NB4 (cell line): ENCODE data around the gene RPP21.

Experiments used
- DNase-seq: peaks from one replicate; pipeline ENCODE4 v3.0.0; 2010; ENCODE audit warnings: low read depth
- H3K4me3 ChIP-seq: one replicate; pipeline ENCODE4 v1.5.1; 2011; ENCODE audit warnings: mild to moderate bottlenecking, low read depth, low read length, moderate library complexity
- CTCF ChIP-seq: IDR thresholded peaks from one replicate; pipeline ENCODE4 v1.5.1; 2012; ENCODE audit warnings: low read depth, low read length
- MAX ChIP-seq: IDR thresholded peaks from 2 replicates; pipeline ENCODE4 v1.6.1; 2011; ENCODE audit warnings: low read depth, low read length
- MYC ChIP-seq: IDR thresholded peaks from 2 replicates; pipeline ENCODE4 v1.6.1; 2011; ENCODE audit warnings: low read depth, low read length
- POLR2A ChIP-seq: IDR thresholded peaks from 2 replicates; pipeline ENCODE4 v1.6.1; 2011; ENCODE audit warnings: mild to moderate bottlenecking; ENCODE audit not compliant: insufficient read length; ENCODE audit errors: extremely low read depth

RPP21 gene

GRCh38 chr6:30312266-30312665 is 32.7 kb upstream of the RPP21 start:
- H3K4me3 ChIP-seq, result no peak overlapping the region
- TF ChIP-seq POLR2A (no peak), MYC (no peak), MAX (no peak), CTCF (no peak)
- DNase-seq, result no peak

- H3K4me3 ChIP-seq, result no peak overlapping the region
- TF ChIP-seq MYC (no peak), POLR2A (no peak), MAX (no peak), CTCF (no peak)
- DNase-seq, result no peak
These were observed 32.2 kb upstream of the RPP21 start for GRCh38 chr6:30312676-30313321.

- H3K4me3 ChIP-seq, result no peak overlapping the region
- no peak for DNase-seq
- TF ChIP-seq POLR2A (no peak), MYC (no peak), MAX (no peak), CTCF (no peak)
These were observed 29.8 kb upstream of the RPP21 start for GRCh38 chr6:30315156-30315555.

GRCh38 chr6:30317913-30318589 is 26.9 kb upstream of the RPP21 start:
- H3K4me3 ChIP-seq, result no peak overlapping the region
- DNase-seq, result no peak
- TF ChIP-seq MYC (no peak), MAX (no peak), CTCF (no peak), POLR2A (no peak)

- no peak overlapping the region for H3K4me3 ChIP-seq
- TF ChIP-seq POLR2A, result no peak
- no peak for TF ChIP-seq MYC
- TF ChIP-seq MAX, result no peak
- TF ChIP-seq CTCF, result no peak
- no peak for DNase-seq
These were observed 25.7 kb upstream of the RPP21 start for GRCh38 chr6:30319146-30319835.
